GM19240 (cell line): ENCODE measurements around the gene DDX51.
"Not testable (repeated sequence)": the region's sequence is repeated elsewhere in the genome, so short reads cannot be mapped to it uniquely, and the experiment has no call there.

Experiments used
- DNase-seq: peaks from one replicate; pipeline ENCODE4 v3.0.0; 2011; ENCODE audit warnings: low spot score; ENCODE audit not compliant: insufficient read length

DDX51 gene

DNA sequence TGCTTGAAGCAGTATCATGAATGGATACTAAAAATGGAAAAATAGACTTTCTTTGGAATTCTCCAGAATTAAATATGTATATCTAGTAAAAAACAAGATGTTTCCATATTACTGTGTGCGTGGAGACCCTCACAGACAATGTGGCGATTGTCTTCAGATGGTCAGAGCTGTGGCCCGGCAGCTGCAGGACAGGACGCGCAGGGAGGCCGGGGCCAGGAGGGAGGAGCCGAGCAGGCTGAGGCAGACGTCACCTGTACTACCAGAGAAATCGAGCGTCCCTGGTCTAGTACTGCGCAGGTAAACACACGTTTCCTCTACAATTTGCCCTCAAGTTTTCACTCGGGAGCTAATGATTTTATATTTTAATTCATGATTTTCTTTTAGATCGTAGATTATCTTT is 22.8 kb downstream of the DDX51 start:
- DNase-seq = no peak

DNA sequence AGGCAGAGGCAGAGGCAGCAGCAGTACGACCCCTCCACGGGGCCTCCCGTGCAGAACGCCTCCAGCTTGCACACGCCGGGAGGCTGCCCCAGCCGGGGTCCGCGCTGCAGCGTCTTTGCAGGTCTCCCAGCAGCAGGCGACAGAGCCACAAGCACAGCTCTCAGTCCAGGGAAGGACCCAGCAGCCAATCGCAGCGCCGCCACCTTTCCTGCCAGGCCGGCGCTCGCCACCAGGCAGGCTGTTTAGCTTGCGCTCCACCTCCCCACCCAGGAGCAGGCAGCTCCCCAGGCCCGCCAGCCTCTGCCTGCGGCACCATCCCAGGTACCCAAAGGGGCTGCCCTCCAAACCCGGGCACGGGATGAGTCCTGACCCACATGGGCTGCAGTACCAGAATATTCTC is 25.2 kb downstream of the DDX51 start:
- DNase-seq = no peak

DNA sequence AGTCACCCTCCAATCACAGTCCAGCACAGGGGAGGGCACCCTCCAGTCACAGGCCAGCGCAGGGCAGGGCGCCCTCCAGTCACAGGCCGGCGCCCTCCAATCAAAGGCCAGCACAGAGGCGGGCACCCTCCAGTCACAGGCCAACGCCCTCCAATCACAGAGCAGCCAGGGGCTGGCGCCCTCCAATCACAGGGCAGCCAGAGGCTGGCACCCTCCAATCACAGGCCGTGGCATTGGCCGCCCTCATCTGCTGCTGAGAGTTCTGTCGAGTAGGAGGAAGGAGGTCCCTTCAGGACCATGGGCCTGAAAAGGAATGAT is 26.6 kb downstream of the DDX51 start:
- DNase-seq = no peak

DNA sequence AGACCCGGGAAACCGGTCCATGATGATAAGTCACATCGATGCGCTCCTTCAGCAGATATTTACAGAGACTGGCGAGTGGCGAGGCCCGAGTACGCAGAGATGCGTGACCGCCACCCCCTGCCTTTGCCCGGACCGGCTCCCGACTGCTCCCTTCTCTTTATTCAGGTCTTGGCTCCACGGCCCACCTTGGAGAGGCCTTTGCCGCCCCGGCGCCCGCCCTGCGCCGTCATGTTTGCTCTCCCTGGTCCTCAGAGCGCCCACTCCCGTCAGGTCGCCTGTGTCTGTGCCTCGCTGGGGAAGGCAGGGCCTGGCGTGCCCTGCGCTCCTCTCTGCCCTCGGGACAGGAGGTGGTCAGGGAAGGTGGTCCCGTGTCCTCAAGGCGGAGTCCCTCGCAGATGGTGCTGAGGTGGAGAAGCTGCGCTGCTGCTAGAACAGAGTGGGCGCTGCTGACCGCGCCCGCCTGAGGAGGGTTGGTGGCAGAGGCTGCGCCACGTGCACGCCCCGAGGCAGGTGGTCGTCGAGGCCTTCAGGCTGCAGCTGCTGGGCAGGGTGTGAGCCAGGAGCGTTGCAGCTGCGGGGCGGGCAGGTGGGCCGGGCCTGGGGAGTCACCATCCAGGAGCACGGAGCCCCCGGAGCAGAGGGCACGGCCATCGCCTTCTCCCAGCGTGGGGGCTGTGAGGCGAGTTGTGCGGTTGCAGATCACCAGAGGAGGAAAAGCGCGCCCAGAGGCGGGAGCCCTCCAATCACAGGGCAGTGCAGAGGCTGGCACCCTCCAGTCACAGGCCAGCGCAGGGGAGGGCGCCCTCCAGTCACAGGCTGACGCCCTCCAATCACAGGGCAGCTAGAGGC is 27.2 kb downstream of the DDX51 start:
- no peak for DNase-seq

DNA sequence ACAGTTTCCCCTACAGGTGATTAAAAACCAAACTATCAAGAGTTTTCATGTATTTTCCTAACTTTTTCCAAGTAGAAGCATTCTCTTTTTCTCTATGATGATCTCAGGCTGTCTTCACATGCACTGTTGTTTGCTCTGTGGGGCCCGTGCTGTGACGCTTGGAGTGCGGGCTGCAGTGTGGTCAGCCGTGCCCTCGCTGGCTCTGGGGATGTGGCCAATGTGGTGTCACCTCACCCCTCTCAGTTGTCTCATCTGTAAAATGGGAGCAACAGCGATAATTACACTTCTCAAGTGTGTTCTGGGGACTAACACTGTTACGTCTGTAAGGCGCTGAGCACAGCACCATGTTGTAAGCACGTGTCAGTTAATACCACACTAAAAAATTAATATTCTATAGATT is 28.6 kb downstream of the DDX51 start:
- no peak for DNase-seq

DNA sequence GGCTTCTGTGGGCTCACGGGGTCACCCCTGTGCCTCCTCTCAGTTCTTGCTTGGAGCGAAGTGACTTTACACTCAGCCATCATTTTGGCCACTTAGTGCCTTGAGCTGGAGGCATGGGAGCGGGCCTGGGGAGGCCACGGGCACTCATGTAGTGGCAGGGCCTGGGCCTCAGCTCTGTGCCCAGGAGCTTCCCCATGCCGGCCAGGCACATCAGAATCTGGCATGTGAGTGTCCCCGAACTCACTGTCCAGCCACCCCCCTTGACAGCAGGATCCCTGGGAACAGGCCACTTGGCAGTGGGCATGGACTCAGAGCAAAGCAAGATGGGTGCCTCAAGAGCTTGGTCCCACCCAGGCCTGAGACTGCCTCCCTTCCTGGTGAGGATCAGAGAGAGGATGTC is 29.5 kb downstream of the DDX51 start:
- DNase-seq = no peak

DNA sequence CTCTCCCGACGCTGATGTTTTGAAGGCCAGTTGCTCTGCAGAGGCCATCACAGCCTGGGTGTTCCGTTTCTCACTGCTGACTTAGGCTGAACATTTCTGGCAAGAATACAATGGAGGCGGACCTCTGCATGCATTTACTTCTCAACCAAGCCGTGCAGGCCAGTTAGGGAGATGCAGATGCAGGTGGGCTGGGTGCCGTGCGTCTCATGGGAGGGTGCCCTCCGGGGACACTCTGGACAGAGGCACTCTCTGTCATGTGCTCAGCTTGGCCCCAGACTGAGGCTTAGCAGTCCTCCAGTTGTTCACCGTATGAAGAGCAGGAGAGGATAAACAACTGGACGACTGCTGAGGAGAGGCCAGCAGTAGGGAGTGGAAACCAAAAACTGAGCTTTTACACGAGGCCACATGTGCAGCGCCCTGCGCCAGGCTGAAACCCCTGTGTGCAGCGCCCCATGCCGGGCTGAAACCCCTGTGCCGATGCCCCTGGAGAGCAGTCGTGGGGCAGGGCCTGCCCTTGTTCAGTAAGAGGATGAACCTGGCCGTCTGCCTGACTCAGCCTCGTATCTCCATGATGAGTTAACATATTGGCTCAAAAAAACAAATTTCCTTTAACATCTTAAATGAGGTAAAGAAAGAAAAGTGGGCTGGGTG is 32.3 kb downstream of the DDX51 start:
- DNase-seq = no peak

DNA sequence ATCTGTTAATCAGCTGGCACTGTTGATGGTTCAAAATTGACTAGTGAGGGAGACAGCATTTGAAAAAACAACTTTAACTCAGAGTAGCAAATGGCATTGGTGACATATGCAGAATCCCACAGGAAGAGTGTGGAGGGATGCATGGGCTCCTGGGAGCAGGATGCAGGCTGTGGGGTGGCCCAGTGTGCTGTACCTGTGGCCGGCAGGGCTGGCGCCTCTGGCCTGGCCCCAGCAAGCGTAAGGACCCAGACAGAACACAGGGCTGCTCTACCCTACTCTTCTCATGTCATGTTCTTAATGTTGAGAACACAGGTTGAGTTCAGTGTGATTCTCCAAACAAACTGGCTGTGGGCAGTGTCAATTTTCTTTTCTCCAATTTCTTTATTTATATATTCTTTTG is 33.4 kb downstream of the DDX51 start:
- DNase-seq = no peak

DNA sequence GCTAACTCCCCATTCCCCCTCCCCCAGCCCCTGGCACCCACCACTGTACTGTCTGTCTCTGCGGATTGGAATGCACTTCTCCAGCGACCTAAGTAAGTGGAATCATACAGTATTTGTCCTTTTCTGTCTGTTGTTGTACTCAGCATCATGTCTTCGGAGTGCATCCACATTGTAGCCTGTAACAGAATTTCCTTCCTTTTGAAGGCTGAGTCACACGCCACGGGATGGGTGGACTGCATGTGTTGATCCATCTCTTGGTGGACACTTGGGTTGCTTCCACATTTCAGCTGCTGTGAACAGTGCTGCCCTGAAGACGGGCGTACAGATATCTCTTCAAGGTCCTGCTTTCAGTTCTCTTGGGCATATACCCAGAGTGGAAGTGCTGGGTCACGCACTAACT is 34.4 kb downstream of the DDX51 start:
- DNase-seq = no peak

DNA sequence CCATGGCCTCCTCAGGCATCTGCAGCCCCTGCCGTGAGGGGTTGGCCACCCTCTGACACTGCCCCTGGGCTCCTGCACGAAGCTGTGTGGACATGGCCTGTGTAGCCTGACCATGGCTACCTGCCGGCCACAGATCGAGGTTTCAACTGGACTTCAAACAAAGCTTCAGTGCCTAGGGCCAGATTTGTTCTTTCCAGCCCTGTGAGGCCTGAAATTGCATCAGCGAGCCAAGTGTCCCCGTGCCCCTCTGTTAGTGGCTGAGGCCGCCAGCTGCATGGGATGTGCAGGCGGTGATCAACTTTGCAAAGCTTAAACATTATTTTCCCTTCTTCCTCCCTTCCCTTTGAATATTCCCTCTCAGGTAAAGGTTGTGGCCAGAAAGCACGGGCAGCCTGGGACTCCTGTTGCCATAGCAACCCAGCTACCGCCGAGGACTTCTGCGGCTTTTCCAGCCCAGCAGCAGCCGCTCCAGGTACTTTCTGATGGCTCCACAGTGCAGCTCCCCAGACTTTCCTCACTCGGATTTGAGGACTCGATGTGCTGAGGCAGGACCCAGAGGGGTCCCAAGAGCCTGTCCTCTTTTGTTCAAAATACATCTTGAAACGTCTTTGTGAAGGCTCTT is 35.8 kb downstream of the DDX51 start:
- DNase-seq = no peak

DNA sequence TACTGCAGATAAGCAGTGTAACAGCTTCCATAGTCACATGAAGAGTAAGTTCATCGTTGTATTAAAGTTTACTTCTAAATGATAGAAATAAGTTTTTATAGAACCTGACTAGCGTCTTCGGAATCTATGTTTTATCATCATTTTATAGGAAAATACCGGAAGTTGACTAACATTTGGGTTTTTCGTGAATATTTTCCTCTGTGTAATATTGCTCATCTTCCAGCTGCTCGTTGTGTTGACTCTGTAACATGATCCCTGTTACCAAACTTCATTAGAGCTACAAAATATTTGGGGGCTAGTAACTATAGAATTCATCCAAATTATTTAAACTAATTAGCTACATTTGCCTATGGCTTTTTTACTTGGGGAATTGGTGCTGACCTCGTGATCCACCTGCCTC is 37.2 kb downstream of the DDX51 start:
- no peak for DNase-seq

DNA sequence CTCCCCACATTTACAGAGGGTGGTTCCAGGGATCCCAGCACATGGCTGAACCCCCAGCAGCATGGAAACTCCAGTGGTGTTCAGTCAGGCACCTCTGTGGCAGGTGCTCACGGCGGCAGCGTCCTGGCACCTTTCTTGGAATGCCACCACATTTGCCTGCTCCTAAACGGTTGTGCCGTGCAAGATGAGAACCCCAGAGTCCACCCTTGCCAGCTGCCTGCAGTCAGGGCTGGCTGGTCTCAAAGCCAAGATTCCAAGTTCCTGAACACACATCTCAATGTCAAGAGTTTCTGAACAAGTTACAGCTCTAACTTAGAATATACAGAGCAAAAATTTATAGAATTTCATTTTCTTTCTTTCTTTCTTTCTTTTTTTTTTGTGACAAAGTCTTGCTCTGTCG is 38.7 kb downstream of the DDX51 start:
- DNase-seq = no peak

DNA sequence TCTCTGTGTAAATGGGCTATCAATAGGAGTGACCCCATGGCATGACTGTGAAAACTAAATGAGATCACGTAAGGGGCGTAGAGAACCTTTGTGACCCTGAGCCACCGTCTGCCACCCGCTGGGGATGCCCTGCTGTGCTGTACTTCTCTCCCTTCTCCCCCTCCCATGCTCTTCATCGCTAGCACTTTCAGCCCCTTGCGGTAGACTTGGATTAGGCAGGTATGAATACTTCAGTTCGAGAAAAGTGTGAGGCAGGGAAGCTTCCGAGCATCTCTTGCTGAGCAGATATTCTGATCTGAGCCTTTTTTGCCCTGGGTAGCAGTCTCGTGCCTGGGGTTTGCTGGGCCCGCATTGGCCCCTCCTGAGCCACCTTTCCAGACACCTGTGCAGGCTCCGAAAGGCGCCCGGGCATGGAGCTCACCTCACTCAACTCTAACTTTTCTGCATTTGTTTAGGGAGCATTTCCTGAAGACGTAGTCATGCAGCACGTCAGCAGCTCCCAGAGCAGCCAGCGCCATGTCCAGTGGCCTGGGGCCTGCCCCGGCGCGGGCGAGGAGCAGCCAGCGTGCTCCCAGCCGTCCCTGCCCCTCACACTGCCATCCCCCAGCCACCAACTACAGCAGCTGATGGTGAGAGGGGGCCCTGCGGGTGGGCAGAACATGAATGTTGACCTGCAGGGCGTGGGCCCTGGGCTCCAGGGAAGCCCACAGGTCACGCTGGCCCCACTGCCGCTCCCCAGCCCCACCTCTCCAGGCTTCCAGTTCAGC is 40.4 kb downstream of the DDX51 start:
- DNase-seq = no peak

DNA sequence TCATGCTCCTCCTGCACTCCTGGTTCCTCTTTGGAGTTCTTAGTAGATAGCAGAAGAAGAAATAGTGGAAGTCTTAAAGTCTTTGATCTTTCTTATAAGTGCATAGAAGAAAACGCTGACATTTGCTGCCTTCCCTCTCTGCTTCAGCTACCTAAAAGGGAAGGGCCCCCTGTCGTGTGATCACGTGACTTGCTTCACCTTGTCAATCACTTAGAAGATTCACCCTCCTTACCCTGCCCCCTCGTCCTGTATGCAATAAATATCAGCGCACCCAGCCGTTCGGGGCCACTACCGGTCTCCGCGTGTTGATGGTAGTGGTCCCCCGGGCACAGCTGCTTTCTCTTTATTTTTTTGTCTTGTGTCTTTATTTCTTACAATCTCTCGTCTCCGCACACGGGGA is 41.0 kb downstream of the DDX51 start:
- DNase-seq = not testable (repeated sequence)

DNA sequence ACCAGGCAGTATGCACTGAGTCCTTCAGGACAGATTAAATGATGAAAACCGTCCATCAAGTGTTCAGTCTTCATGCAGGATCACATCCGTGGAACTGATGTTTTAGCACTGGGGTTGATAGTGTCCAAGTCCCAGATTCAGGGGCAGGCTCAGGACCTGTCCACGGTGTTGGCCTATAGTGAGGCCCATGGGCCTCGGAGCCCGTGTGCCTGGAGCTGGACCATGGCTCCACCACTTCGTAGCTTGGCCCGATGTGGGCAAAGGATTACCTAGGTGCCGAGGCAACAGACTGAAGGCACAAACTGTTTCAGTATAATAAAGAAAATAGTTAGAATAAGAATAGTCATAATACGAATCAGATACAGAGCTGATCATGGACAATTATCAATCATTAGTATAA is 41.8 kb downstream of the DDX51 start:
- DNase-seq = no peak

DNA sequence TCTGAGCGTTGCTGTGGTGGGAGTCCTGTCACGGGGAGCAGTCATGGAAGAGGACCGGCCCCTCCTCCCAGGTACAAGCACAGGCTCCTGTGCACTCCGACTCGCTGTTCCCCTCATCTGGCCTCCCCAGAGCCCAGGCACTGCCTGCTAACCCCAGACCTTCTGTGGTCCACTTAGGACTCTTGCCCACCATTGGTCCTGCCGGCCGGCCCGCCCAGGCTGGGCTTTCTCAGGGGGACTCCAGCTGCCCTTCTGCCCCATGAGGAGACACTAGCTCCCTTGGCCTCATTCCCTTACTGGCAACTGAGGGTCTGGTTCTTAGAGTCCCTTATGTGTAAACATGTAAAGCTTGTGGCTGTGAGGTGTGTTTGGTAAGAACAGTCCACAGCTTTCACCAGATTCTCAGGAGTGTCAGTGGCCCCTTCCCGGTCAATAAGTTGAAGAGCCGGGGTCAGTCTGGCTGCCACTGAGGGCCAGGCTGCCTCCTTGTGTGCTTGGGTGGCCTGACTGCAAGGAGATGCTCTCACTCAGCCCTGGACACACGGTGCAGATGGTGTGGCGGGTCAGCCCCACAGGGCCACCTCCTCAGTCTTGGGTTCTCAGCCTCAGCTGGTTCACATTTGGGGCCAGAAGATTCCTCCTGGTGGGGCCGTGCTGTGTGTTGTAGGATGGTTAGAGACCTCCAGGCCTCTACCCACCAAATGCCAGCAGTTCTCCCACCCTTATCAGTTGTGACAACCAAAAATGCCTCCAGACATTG is 43.6 kb downstream of the DDX51 start:
- DNase-seq = no peak

DNA sequence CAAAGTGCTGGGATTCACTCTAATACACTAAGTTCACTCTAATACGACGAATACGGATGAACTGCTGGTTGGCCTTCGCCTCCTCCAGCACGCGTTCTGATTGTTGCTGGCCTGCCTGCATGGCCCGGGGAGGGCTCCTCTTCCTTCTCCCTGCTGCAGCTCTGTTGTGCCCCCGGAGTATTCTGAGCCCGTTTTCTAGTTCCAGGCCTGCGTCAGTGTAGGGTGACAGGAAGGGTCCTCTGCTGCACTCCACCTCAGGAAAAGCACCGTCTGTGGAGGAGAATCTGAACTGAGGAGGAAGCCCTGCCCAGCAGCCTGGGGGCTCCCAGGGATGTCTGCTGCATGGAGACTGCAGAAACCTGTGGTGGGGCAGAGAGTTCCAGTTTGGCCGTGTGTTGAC is 44.4 kb downstream of the DDX51 start:
- DNase-seq = no peak

DNA sequence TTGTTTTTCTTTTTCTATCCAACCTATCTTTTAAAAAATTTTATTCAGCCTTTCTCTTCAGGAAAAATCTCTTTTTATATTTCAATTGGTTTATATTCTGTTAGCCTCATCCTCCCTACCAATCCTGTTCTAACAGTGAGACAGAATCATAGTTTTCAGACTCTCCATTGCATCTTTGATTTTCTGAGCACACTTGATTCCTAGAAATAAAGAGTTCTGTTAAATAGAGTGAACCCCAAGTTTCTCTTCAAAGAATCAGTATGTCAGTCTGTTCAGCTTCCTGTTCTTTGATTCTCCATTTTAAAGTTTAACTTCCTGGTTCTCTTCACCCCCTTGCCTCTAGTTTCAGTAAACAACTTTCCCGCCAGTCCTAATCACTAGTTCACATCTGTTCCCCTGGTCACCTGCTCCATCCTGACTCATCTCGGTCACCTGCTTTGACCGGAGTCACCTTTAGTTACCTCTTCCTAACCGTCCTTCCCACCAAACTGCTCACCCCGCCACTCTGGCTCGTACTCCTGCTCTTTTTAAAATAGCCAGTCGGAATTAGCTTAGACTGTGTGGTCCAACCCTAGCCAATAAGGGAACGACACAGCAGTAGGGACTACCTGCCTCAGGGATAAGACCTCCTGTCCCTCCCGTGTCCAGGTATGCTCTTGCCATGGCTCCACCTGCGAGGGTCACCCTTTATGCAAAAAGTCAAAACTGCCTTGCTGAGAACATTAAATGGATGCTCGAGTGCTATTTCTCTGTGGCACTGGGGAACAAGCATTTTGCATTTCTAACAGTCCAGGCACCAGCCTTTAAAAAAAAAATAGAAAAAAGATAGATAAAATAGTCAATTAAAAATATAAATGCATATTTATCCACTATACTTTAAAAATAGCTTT is 48.4 kb downstream of the DDX51 start:
- no peak for DNase-seq

DNA sequence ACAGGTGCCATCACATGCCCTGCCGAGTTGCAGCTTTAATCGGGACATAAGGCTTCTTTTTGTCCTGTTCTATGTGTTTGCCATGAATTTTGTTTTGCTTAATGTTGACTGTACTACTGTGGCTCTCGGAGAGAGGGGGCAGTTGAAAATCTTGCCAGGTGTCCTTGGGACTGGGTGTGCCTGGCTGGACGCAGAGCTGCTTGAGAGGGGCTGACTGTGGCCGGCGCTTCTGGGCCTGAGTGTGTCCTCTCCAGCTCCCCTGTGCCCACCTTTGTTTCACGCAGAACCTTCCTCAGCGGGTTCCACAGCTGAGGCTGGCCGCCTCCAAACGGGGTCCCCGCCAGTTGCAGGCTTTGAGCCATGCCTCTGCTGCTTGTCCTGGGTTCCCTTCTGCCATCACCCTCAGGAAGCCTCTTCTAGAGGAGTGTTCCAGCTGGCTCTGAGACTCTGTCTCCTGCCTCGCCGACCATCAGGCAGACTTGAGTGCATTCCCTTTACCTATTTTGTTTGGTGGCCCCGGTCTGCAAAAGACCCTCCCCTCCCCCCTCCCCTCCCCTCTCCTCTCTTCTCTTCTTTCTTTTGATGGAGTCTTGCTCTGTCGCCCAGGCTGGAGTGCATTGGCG is 49.7 kb downstream of the DDX51 start:
- no peak for DNase-seq

DNA sequence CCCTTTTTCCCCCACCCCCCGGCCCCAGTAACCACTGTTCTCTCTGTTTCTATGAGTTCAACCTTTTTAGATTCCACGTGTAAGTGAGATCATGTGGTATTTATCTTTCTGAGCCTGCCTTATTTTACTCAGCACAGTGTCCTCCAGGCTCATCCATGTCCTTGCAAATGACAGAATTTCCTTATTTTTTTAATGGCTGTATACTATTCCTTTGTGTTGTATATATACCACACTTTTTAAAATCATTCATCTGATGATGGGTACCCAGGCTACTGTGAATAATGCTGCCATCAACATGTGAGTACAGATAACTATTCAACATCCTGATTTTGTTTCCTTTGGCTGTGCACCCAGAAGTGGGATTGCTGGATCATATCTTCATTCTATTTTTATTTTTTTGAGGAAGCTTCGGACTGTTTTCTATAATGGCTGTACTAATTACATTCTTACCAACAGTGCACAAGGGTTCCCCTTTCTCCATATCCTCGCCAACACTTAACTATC is 54.7 kb downstream of the DDX51 start:
- no peak for DNase-seq
